HG02623 (cell line): ENCODE measurements around the gene SRSF8.

Experiments used
- ATAC-seq: cut with Tn5 transposase; IDR thresholded peaks from one replicate; pipeline ENCODE4 v1.9.1; 2021; ENCODE audit warnings: moderate library complexity; ENCODE audit not compliant: unreplicated experiment

SRSF8 gene

GRCh38 chr11:95067841-95068219, 1.1 kb downstream of the SRSF8 start:
- ATAC-seq: no peak

- peak; percentile 60 for ATAC-seq
Observed at GRCh38 chr11:95068549-95068948, 1.8 kb downstream of the SRSF8 start.

- ATAC-seq: no peak
Observed at GRCh38 chr11:95070471-95070870, 3.8 kb downstream of the SRSF8 start.

GRCh38 chr11:95072948-95073347, 6.2 kb downstream of the SRSF8 start:
- ATAC-seq: no peak

- no peak for ATAC-seq
Observed at GRCh38 chr11:95074792-95075563, 8.3 kb downstream of the SRSF8 start.

- peak; percentile 64 for ATAC-seq
Observed at GRCh38 chr11:95076416-95076815, 9.7 kb downstream of the SRSF8 start.

GRCh38 chr11:95076981-95077380, 10.3 kb downstream of the SRSF8 start:
- ATAC-seq: no peak

- no peak for ATAC-seq
Observed at GRCh38 chr11:95078526-95078925, 11.8 kb downstream of the SRSF8 start.

GRCh38 chr11:95081010-95081409, 14.3 kb downstream of the SRSF8 start:
- ATAC-seq: no peak

- no peak for ATAC-seq
Observed at GRCh38 chr11:95081412-95081811, 14.7 kb downstream of the SRSF8 start.

- no peak for ATAC-seq
Observed at GRCh38 chr11:95082576-95083001, 15.9 kb downstream of the SRSF8 start.

GRCh38 chr11:95084509-95084908, 17.8 kb downstream of the SRSF8 start:
- ATAC-seq: peak; percentile 34

- ATAC-seq: no peak
Observed at GRCh38 chr11:95085117-95085816, 18.5 kb downstream of the SRSF8 start.

- ATAC-seq: no peak
Observed at GRCh38 chr11:95086151-95086550, 19.4 kb downstream of the SRSF8 start.

- ATAC-seq: no peak
Observed at GRCh38 chr11:95086836-95087570, 20.3 kb downstream of the SRSF8 start.

- peak; percentile 39 for ATAC-seq
Observed at GRCh38 chr11:95088946-95089619, 22.4 kb downstream of the SRSF8 start.

- ATAC-seq: peak; percentile 88
Observed at GRCh38 chr11:95089620-95090542, 23.2 kb downstream of the SRSF8 start, which contains the start of gene ENDOD1. Gene ENDOD1 (plus strand): TSS chr11:95089846. CDS start chr11:95089928, 82 bp downstream.

- no peak for ATAC-seq
Observed at GRCh38 chr11:95091663-95092180, 25.0 kb downstream of the SRSF8 start.

GRCh38 chr11:95092549-95093324, 26.0 kb downstream of the SRSF8 start:
- no peak for ATAC-seq
